ENCODE data around the gene DIRAS3.
"Not testable (repeated sequence)": the region's sequence is repeated elsewhere in the genome, so short reads cannot be mapped to it uniquely, and the experiment has no call there.

The DIRAS3 gene

GRCh38 chr1:68028566-68028965, 21.9 kb downstream of the DIRAS3 start:
- Histone ChIP-seq H3K27me3 (replicated peaks; ENCODE audit: control insufficient read depth, insufficient read depth, low read length, poor library complexity, severe bottlenecking) (no peaks in the 10 kb centered on the region), H3K27ac (ENCODE audit: insufficient read depth, low read length, poor library complexity, severe bottlenecking) (no peak overlapping the region), H3K9me3 (ENCODE audit: control insufficient read depth, low read length) (no peaks in the 10 kb centered on the region), H3K4me3 (ENCODE audit: insufficient read depth, low read depth, low read length, poor library complexity, severe bottlenecking) (no peak overlapping the region), H3K36me3 (ENCODE audit: control insufficient read depth, insufficient read depth, low read length) (no peaks in the 10 kb centered on the region), H3K4me1 (ENCODE audit: control insufficient read depth, insufficient read depth, low read length, poor library complexity, severe bottlenecking) (no peaks in the 10 kb centered on the region)
- no peak for DNase-seq

GRCh38 chr1:68024635-68025338, 25.6 kb downstream of the DIRAS3 start:
- Histone ChIP-seq H3K27ac (ENCODE audit: insufficient read depth, low read length, poor library complexity, severe bottlenecking) (no peak overlapping the region), H3K27me3 (replicated peaks; ENCODE audit: control insufficient read depth, insufficient read depth, low read length, poor library complexity, severe bottlenecking) (no peaks in the 10 kb centered on the region), H3K36me3 (ENCODE audit: control insufficient read depth, insufficient read depth, low read length) (no peaks in the 10 kb centered on the region), H3K4me3 (ENCODE audit: insufficient read depth, low read depth, low read length, poor library complexity, severe bottlenecking) (no peak overlapping the region), H3K4me1 (ENCODE audit: control insufficient read depth, insufficient read depth, low read length, poor library complexity, severe bottlenecking) (no peaks in the 10 kb centered on the region), H3K9me3 (ENCODE audit: control insufficient read depth, low read length) (no peaks in the 10 kb centered on the region)
- DNase-seq: no peak

GRCh38 chr1:68016381-68016780, 34.0 kb downstream of the DIRAS3 start:
- H3K4me1 ChIP-seq (ENCODE audit: control insufficient read depth, insufficient read depth, low read length, poor library complexity, severe bottlenecking): no peaks in the 10 kb centered on the region
- H3K36me3 ChIP-seq (ENCODE audit: control insufficient read depth, insufficient read depth, low read length): no peaks in the 10 kb centered on the region
- H3K27ac ChIP-seq (ENCODE audit: insufficient read depth, low read length, poor library complexity, severe bottlenecking): no peak overlapping the region
- H3K4me3 ChIP-seq (ENCODE audit: insufficient read depth, low read depth, low read length, poor library complexity, severe bottlenecking): no peak overlapping the region
- DNase-seq: no peak
- no peaks in the 10 kb centered on the region for H3K27me3 ChIP-seq (replicated peaks; ENCODE audit: control insufficient read depth, insufficient read depth, low read length, poor library complexity, severe bottlenecking)
- H3K9me3 ChIP-seq (ENCODE audit: control insufficient read depth, low read length): no peaks in the 10 kb centered on the region

- Histone ChIP-seq H3K4me3 (ENCODE audit: insufficient read depth, low read depth, low read length, poor library complexity, severe bottlenecking) (no peak overlapping the region), H3K27me3 (replicated peaks; ENCODE audit: control insufficient read depth, insufficient read depth, low read length, poor library complexity, severe bottlenecking) (no peaks in the 10 kb centered on the region), H3K9me3 (ENCODE audit: control insufficient read depth, low read length) (no peaks in the 10 kb centered on the region), H3K4me1 (ENCODE audit: control insufficient read depth, insufficient read depth, low read length, poor library complexity, severe bottlenecking) (no peaks in the 10 kb centered on the region), H3K27ac (ENCODE audit: insufficient read depth, low read length, poor library complexity, severe bottlenecking) (no peak overlapping the region), H3K36me3 (ENCODE audit: control insufficient read depth, insufficient read depth, low read length) (no peaks in the 10 kb centered on the region)
- DNase-seq: no peak
Observed at GRCh38 chr1:68015971-68016370, 34.5 kb downstream of the DIRAS3 start.

- no peaks in the 10 kb centered on the region for H3K27me3 ChIP-seq (replicated peaks; ENCODE audit: control insufficient read depth, insufficient read depth, low read length, poor library complexity, severe bottlenecking)
- DNase-seq: no peak
- H3K4me1 ChIP-seq (ENCODE audit: control insufficient read depth, insufficient read depth, low read length, poor library complexity, severe bottlenecking): no peaks in the 10 kb centered on the region
- H3K36me3 ChIP-seq (ENCODE audit: control insufficient read depth, insufficient read depth, low read length): no peaks in the 10 kb centered on the region
- H3K9me3 ChIP-seq (ENCODE audit: control insufficient read depth, low read length): no peaks in the 10 kb centered on the region
- H3K4me3 ChIP-seq (ENCODE audit: insufficient read depth, low read depth, low read length, poor library complexity, severe bottlenecking): no peak overlapping the region
- H3K27ac ChIP-seq (ENCODE audit: insufficient read depth, low read length, poor library complexity, severe bottlenecking): no peak overlapping the region
Observed at GRCh38 chr1:68015369-68015768, 35.1 kb downstream of the DIRAS3 start.

GRCh38 chr1:68013351-68013750, 37.1 kb downstream of the DIRAS3 start:
- DNase-seq: no peak
- no peak overlapping the region for H3K4me3 ChIP-seq (ENCODE audit: insufficient read depth, low read depth, low read length, poor library complexity, severe bottlenecking)
- no peaks in the 10 kb centered on the region for H3K36me3 ChIP-seq (ENCODE audit: control insufficient read depth, insufficient read depth, low read length)
- no peak overlapping the region for H3K27ac ChIP-seq (ENCODE audit: insufficient read depth, low read length, poor library complexity, severe bottlenecking)
- no peaks in the 10 kb centered on the region for H3K4me1 ChIP-seq (ENCODE audit: control insufficient read depth, insufficient read depth, low read length, poor library complexity, severe bottlenecking)
- no peaks in the 10 kb centered on the region for H3K27me3 ChIP-seq (replicated peaks; ENCODE audit: control insufficient read depth, insufficient read depth, low read length, poor library complexity, severe bottlenecking)
- no peaks in the 10 kb centered on the region for H3K9me3 ChIP-seq (ENCODE audit: control insufficient read depth, low read length)

- H3K4me3 ChIP-seq (ENCODE audit: insufficient read depth, low read depth, low read length, poor library complexity, severe bottlenecking): no peak overlapping the region
- H3K27me3 ChIP-seq (replicated peaks; ENCODE audit: control insufficient read depth, insufficient read depth, low read length, poor library complexity, severe bottlenecking): no peaks in the 10 kb centered on the region
- H3K27ac ChIP-seq (ENCODE audit: insufficient read depth, low read length, poor library complexity, severe bottlenecking): no peak overlapping the region
- H3K9me3 ChIP-seq (ENCODE audit: control insufficient read depth, low read length): no peaks in the 10 kb centered on the region
- no peak for DNase-seq
- H3K36me3 ChIP-seq (ENCODE audit: control insufficient read depth, insufficient read depth, low read length): no peaks in the 10 kb centered on the region
- H3K4me1 ChIP-seq (ENCODE audit: control insufficient read depth, insufficient read depth, low read length, poor library complexity, severe bottlenecking): no peaks in the 10 kb centered on the region
Observed at GRCh38 chr1:68011657-68012375, 38.6 kb downstream of the DIRAS3 start.

GRCh38 chr1:68010543-68010942, 39.9 kb downstream of the DIRAS3 start:
- Histone ChIP-seq H3K27me3 (replicated peaks; ENCODE audit: control insufficient read depth, insufficient read depth, low read length, poor library complexity, severe bottlenecking) (no peaks in the 10 kb centered on the region), H3K9me3 (ENCODE audit: control insufficient read depth, low read length) (no peaks in the 10 kb centered on the region), H3K4me1 (ENCODE audit: control insufficient read depth, insufficient read depth, low read length, poor library complexity, severe bottlenecking) (no peaks in the 10 kb centered on the region), H3K36me3 (ENCODE audit: control insufficient read depth, insufficient read depth, low read length) (no peaks in the 10 kb centered on the region), H3K4me3 (ENCODE audit: insufficient read depth, low read depth, low read length, poor library complexity, severe bottlenecking) (no peak overlapping the region), H3K27ac (ENCODE audit: insufficient read depth, low read length, poor library complexity, severe bottlenecking) (no peak overlapping the region)
- no peak for DNase-seq

GRCh38 chr1:68010090-68010489, 40.3 kb downstream of the DIRAS3 start:
- Histone ChIP-seq H3K27me3 (replicated peaks; ENCODE audit: control insufficient read depth, insufficient read depth, low read length, poor library complexity, severe bottlenecking) (no peaks in the 10 kb centered on the region), H3K36me3 (ENCODE audit: control insufficient read depth, insufficient read depth, low read length) (no peaks in the 10 kb centered on the region), H3K27ac (ENCODE audit: insufficient read depth, low read length, poor library complexity, severe bottlenecking) (no peak overlapping the region), H3K4me3 (ENCODE audit: insufficient read depth, low read depth, low read length, poor library complexity, severe bottlenecking) (no peak overlapping the region), H3K4me1 (ENCODE audit: control insufficient read depth, insufficient read depth, low read length, poor library complexity, severe bottlenecking) (no peaks in the 10 kb centered on the region), H3K9me3 (ENCODE audit: control insufficient read depth, low read length) (no peaks in the 10 kb centered on the region)
- DNase-seq: no peak

- H3K27me3 ChIP-seq (replicated peaks; ENCODE audit: control insufficient read depth, insufficient read depth, low read length, poor library complexity, severe bottlenecking); H3K4me3 ChIP-seq (ENCODE audit: insufficient read depth, low read depth, low read length, poor library complexity, severe bottlenecking); DNase-seq; H3K36me3 ChIP-seq (ENCODE audit: control insufficient read depth, insufficient read depth, low read length); H3K27ac ChIP-seq (ENCODE audit: insufficient read depth, low read length, poor library complexity, severe bottlenecking); H3K4me1 ChIP-seq (ENCODE audit: control insufficient read depth, insufficient read depth, low read length, poor library complexity, severe bottlenecking); H3K9me3 ChIP-seq (ENCODE audit: control insufficient read depth, low read length): not testable (repeated sequence)
Observed at GRCh38 chr1:68003626-68004025, 46.8 kb downstream of the DIRAS3 start.

Measured in effector memory CD4-positive, alpha-beta T cell (primary cell).